Left kidney (tissue), 8 donors: ENCODE data around the gene FAM98C. TPM values are rescaled to one million over a fixed set of nuclear protein-coding genes. Genes with fewer than 3 reads are reported as not detected.
A peak's percentile ranks its signal among the peaks of the same experiment; 100 is the strongest.
"Not testable (repeated sequence)": the region's sequence is repeated elsewhere in the genome, so short reads cannot be mapped to it uniquely, and the experiment has no call there.

ENCODE experiments used
- DNase-seq: peaks from one replicate; pipeline ENCODE4 v3.0.0-alpha.2; 2013
- long read RNA-seq, 8 donors: transcript quantifications; one replicate each; lab custom pipeline, GENCODE V29; 2026
- polyA plus RNA-seq: library from polyadenylated mRNA; unstranded; fragments of 120-200 nt; gene quantifications from one replicate; pipeline ENCODE4 v1.2.1, GENCODE V29; 2013; ENCODE audit not compliant: insufficient read length

The FAM98C gene
- polyA plus RNA-seq = 13.0 TPM
- long read RNA-seq, donor 1, partial matches to known transcripts = 0 of 1 reads
- long read RNA-seq, donor 1, other reads (novel, unspliced or antisense) = 0 of 1 reads
- long read RNA-seq, donor 2, transcript FAM98C-201 (8 exons, 1,271 nt) = major isoform, 5 of 5 reads
- long read RNA-seq, donor 2, partial matches to known transcripts = 0 of 5 reads
- long read RNA-seq, donor 2, other reads (novel, unspliced or antisense) = 0 of 5 reads
- long read RNA-seq, donor 3, transcript FAM98C-201 (8 exons, 1,271 nt) = major isoform, 5 of 5 reads
- long read RNA-seq, donor 3, partial matches to known transcripts = 0 of 5 reads
- long read RNA-seq, donor 3, other reads (novel, unspliced or antisense) = 0 of 5 reads
- long read RNA-seq, donor 4 = 0 reads
- long read RNA-seq, donor 5, transcript FAM98C-201 (8 exons, 1,271 nt) = major isoform, 7 of 8 reads
- long read RNA-seq, donor 5, partial matches to known transcripts = 0 of 8 reads
- long read RNA-seq, donor 5, other reads (novel, unspliced or antisense) = 0 of 8 reads
- long read RNA-seq, donor 6, transcript FAM98C-201 (8 exons, 1,271 nt) = major isoform, 5 of 7 reads
- long read RNA-seq, donor 6, partial matches to known transcripts = 0 of 7 reads
- long read RNA-seq, donor 6, other reads (novel, unspliced or antisense) = 0 of 7 reads
- long read RNA-seq, donor 7, transcript FAM98C-201 (8 exons, 1,271 nt) = major isoform, 5 of 9 reads
- long read RNA-seq, donor 7, partial matches to known transcripts = 0 of 9 reads
- long read RNA-seq, donor 7, other reads (novel, unspliced or antisense) = 0 of 9 reads
- long read RNA-seq, donor 8, partial matches to known transcripts = 0 of 2 reads
- long read RNA-seq, donor 8, other reads (novel, unspliced or antisense) = 0 of 2 reads

DNA sequence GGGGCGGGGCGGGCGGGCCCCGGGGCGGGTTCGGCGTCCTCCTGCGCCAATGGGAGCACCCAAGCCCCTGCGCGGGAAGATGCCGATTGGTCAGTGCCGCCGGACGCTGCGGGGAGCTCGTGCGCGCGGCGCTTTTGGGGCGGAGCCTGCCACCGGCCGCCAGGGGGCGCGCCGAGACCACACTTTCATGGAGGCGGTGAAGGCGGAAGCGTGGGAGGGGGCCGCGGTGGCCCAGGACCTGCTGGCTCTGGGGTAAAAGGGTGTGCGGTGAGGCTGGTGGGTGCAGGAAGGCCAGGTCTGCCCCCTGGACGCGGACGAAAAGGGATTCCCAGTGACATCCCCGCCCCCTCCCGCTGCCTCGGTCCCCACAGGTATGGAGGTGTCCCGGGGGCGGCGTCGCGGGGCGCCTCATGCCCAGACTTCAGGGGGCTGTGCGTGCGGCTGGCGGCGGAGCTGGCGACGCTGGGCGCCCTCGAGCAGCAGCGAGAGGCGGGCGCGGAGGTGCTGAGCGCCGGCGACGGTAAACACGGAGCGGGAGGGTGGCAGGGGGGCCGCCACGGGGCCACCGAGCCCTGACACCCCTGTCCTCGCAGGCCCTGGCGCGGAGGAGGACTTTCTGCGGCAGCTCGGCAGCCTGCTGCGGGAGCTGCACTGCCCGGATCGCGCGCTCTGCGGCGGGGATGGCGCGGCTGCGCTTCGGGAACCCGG, at the start of gene FAM98C:
Gene FAM98C (plus strand): TSS at position 127 of the 708 bp plus-strand sequence. CDS start 61 bp downstream, at position 188.
- peak; percentile 96 for DNase-seq

DNA sequence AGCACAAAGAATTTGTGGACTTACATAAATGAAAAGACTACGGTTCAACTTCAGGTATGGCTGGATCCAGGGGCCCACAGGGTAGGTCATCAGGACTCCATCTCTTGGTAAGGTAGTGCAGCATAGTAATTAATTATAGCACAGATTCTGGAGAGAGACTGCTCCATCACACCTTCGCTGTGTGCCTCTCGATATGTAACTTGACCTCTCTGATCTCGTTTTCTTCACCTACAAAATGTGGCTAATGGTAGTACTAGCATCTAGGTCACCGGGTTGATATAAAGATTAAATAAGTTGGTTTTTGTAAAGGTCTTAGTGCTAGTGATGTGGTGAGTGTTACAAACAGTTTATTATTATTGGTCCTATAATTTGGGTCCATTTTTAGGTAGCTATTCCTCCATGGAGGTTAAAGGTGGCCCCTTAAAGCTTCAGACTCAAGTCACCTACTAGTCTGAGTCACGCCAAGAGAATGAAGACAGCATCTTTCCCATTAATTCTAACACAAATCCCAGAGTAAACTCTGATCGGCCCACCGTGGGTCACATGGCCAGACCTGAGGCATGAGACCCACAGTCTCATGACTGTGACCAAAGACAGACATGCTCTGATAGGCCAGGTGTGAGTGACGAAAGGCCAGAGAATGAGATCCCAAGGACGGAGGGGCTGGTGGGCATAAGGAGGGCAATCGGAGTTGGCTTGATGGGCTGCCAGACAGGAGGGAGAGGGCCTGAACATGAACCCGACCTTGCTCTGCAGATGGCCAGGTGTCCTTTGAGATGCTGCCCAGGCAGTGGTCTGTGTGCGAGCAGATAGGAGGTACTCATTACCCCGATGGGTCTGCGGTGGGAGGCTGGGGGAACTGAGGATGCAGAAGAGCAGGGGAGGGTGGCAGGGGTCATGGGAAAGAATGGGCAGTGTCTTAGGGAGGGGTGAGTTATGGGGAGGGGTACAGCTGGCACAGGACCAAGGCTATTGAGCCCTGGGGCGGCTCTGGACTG, 46.9 kb upstream of the FAM98C start:
- no peak for DNase-seq

DNA sequence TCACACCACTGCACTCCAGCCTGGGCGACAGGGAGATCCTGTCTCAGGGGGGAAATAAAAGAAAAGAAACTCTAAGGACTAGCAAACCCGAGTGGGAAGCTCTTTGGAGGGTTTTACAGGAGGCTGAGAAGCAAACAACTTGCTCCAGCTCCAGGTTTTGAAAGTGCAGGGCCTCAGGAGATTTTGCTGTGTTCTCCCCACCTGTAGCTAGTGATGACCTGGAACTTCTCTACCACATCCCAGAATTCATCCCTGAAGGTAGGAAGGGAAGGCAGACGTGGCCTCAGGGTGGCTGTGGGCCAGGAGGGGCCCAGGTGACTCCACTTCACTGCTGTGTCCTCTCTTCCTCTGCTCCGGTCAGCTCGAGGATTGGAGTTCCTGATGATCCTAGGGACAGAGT, 44.8 kb upstream of the FAM98C start:
- DNase-seq = no peak

DNA sequence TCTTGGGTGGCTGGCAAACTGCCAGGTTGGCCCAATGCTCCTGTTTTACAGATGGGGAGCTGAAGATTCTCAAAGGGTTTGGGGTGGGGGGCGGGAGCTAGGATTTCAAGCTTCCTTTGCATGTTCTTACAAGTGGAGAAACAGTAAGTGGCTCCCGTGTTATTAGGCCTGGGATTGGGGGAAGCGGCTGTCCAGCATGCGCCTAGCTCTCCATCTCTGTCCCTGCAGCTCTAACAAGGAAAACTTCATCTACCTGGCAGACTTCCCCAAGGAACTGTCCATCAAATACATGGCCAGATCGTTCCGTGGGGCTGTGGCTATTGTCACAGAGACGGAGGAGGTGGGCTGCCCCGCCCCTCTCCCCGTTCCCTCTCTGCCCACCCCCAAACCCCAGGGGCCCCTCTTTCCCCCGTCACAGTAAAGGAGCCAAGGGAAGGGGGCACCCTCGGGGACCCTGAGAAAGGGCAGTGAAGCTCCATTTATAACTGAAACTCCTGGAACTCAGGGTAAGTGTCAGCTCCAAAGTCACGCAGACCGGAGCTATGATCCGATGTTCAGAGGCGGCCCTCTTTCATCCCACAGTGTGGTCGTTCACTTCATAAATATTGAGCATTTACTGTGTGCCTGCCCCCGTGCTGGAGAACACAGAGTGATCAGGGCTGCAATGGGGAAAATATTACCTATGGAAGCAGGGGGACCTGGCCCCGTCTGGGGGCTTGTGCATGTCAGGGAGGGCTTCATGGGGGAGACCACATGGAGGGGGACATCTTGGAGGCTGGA, 43.5 kb upstream of the FAM98C start:
- no peak for DNase-seq

DNA sequence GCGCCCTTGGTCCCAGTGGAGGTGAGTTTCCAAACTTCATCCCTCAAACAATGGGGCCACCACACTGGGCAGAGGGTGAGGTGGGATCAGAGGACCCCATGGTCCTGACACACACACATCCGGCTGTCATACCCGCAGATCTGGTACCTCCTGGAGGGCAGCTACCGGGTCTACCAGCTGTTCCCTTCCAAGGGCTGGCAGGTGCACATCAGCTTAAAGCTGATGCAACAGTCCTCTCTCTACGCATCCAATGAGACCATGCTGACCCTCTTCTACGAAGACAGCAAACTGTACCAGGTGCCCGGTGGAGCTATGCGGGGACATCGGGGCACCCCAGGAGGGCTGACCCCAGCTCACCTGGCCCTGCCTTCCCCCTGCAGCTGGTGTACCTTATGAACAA, 42.5 kb upstream of the FAM98C start:
- DNase-seq = no peak

DNA sequence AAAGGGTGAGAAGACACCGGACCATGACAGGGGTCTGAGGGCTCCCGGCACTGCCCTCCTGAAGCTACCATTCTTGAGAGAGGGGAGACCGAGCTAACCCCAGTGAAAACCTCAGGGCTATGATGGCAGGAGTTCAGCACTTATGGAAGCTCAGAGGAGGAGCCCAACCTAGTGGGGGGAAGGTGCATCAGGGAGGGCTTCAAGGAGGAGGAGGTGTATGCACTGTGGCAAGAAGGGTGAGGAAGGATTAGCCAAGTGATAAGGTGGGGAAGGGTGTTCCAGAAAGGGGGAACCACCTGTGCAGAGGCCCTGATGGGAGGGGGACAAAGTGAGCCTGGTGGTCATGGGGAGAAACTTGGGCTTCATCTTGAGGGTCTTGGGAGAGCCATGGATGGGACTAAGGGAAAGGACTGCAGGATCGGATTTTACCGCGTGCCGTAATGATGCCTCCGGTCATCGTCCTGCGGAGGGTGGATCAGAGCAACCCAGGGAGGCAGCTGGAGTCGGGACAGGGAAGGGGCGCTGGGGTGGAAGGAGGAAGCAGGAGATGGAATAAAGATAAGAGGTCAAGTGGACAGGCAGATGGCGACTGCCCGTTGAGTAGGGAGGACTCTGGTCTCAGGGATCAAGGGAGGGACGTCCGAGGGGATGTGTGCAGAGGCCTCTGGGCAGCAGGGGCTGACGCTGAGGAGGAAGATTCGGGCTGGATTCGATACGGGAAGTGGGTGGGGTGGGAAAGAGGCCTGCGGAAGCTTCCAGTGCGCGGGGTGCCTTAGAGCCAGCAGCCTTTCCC, 41.9 kb upstream of the FAM98C start:
- DNase-seq = no peak

DNA sequence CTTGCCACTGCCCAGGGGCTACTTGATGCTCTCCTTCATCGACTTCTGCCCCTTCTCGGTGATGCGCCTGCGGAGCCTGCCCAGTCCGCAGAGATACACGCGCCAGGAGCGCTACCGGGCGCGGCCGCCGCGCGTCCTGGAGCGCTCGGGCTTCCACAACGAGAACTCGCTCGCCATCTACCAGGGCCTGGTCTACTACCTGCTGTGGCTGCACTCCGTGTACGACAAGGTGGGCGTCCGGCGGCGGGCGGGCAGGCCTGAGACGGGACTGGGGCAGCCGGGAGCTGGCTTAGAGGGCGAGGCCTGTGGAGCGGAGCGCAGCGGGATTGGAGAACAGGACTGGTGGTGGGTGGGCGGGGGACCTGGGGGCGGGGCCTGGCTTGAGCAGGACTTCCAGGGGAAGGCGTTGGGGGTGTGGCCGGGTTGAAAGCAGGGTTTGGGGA, 41.2 kb upstream of the FAM98C start:
- DNase-seq = peak; percentile 83

DNA sequence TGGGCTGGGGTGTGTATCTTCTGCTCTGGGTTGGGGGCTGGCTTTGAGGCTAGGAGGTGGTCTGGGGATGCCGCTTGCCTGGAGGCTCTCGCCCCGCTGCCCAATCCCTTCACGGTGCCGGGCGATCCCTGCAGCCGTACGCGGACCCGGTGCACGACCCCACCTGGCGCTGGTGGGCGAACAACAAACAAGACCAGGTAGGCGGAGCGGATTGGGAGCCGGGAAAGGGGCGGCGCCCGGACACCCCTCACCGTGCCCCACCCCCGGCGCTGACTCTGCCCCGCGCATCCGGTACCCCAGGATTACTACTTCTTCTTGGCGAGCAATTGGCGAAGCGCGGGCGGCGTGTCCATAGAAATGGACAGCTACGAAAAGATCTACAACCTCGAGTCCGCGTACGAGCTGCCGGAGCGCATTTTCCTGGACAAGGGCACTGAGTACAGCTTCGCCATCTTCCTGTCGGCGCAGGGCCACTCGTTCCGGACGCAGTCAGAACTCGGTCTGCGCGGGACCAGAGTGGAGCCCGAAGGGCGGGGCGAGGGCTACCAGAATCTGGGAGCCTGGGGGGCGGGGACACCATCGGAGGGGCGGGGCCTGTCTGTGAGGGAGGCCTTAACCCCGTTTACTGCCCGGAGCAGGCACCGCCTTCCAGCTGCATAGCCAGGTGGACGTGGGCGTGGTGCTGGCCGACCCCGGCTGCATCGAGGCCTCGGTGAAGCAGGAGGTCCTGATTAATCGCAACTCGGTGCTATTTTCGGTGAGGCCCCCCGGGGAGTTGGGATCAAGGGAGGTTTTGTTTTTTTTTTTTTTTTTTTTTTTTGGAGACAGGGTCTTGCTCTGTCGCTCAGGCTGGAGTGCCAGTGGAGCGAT, 40.6 kb upstream of the FAM98C start:
- peak; percentile 60 for DNase-seq

DNA sequence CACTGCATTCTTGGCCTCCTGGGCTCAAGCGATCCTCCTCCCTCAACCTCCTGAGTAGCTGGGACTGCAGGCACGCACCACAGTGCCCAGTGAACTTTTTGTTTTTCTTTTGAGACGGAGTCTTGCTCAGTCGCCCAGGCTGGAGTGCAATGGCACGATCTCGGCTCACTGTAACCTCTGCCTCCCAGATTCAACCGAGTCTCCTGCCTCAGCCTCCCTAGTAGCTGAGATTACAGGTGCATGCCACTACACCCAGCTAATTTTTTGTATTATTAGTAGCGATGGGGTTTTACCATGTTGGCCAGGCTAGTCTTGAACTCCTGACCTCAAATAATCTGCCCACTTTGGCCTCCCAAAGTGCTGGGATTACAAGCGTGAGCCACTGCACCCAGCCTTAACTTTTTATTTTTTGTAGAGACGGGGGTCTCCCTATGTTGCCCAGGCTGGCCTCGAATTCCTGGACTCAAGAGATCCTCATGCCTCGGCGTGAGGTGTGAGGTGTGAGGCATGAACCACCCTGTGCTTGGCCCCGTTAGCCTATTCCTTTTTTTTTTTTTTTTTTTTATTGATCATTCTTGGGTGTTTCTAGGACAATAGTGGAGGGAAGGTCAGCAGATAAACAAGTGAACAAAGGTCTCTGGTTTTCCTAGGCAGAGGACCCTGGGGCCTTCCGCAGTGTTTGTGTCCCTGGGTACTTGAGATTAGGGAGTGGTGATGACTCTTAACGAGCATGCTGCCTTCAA, 39.8 kb upstream of the FAM98C start:
- not testable (repeated sequence) for DNase-seq

DNA sequence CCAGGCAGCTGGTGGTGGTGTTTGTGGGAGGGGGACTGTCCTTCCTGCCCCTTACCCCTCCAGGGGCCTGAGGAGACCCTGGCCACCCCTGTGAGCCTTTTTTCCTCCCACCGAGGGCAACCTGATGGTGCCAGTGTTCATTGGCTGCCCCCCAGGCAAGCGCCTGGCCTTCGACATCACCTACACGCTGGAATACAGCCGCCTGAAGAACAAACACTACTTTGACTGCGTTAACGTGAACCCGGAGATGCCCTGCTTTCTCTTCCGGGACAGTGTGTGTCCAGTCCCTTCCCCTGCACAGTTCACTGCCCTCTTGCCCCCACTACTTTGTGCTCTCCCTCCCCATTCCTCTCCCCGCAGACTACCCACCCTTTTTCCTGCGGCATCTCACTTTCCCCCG, 35.9 kb upstream of the FAM98C start:
- no peak for DNase-seq

DNA sequence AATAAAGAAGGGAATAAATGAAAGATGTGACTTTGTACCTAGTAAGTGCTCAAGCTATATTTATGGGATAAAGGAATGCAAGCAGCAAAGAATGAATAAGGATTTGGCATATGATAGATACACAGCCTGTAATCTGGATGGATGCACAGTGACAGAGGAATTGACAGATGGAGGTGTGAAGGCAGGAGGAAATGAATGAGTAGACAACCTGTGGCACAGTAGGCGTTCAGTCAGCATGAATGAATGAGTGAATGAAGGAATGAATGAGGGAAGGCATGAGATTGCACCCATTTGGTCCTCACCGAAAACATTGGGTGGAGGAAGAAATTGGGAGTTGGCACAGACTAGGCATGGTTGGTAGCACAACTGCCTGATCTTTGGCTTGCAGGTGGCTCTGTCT, 33.3 kb upstream of the FAM98C start:
- DNase-seq = no peak

DNA sequence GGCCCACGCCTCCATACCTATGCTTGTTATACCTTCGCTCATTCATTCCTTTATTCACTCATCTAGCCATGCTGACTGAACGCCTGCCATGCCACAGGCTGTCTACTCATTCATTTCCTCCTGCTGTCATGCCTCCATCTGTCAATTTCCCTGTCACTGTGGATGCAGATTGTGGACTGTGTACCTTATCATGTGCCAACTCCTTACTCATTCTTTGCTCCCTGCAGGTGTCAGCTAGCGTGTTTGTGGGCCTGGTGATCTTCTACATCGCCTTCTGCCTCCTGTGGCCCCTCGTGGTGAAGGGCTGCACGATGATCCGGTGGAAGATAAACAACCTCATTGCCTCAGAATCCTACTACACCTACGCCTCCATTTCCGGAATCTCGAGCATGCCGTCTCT, 32.6 kb upstream of the FAM98C start:
- no peak for DNase-seq

DNA sequence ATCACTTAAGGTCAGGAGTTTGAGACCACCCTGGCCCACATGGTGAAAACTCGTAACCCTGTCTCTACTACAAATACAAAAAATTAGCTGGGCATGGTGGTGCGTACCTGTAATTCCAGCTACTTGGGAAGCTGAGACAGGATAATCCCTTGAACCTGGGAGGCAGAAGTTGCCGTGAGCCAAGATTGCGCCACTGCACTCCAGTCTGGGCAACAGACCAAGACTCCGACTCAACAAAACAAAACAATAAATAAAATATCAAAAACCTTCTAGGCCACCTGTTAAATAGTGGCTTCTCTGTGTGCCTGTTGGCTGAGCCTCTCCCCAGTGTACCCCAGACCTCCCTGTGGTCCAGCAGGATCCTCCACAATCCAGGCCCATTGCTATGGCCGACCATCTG, 31.8 kb upstream of the FAM98C start:
- no peak for DNase-seq

DNA sequence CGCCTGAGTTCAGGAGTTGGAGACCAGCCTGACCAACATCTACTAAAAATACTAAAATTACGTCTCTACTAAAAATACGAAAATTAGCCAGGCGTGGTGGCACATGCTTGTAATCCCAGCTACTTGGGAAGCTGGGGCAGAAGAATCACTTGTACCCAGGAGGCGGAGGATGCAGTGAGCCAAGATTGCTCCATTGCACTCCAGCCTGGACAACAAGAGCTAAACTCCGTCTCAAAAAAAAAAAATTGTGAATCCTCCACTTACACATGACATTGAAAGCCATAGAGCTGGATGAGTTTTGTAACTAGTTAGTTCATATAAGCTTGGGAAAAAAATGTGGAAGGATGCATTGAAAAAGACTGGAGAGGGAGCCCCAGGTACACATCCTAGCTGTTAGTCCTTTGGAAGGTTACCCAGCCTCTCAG, 29.0 kb upstream of the FAM98C start:
- DNase-seq = no peak

DNA sequence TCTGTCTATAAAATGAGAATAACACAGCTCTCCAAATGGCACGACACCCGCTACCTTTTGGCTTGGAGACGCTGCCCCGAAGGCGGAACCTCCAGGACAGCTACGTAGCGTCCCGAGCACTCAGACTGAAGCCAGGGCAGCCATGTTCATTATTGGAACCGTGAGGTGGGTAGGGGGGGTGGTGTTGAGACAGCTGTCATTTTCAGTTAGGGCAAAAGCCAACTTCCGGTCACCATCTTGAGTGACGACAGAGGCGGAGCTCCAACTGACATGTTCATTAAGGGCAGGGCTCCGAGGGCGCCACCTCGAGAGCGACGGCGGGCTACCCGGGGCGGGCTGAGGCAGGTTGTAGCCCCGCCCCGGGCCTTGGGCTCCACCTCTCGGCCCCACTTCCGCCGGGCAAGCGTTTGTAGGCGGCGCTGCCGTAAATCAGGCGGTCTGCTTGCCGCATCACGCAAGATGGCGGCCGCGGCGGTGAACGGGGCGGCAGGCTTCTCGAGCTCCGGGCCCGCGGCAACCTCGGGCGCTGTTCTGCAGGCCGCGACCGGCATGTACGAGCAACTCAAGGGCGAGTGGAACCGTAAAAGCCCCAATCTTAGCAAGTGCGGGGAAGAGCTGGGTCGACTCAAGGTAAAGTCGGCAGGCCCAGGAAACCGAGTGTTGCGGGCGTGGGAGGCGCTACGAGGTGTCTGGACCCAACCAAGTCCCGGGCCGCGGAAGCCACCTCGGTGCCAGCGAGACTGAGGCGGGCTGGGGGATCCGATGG, 28.4 kb upstream of the FAM98C start, which contains the start of gene PSMD8:
Gene PSMD8 (plus strand): TSS at position 240 of the 766 bp plus-strand sequence. CDS start 31 bp downstream, at position 271.
- peak; percentile 98 for DNase-seq

DNA sequence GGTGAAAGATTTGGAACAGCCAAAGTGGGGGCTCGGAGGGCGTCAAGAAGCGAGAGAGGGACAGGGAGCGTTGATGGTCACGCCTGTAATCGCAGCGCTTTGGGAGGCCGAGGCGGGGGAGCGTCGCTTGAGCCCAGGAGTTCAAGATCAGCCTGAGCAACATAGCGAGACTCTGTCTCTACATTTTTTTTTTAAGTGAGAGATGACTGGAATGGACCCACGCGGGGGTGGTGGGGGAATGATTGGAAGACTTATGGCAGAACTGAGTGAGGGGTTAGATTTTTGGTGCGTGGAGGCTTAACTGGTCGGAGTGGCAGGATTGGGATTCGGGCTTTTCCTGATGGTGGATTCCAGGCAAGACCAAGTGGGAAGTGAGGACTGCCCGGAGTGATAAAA, 27.8 kb upstream of the FAM98C start:
- no peak for DNase-seq

DNA sequence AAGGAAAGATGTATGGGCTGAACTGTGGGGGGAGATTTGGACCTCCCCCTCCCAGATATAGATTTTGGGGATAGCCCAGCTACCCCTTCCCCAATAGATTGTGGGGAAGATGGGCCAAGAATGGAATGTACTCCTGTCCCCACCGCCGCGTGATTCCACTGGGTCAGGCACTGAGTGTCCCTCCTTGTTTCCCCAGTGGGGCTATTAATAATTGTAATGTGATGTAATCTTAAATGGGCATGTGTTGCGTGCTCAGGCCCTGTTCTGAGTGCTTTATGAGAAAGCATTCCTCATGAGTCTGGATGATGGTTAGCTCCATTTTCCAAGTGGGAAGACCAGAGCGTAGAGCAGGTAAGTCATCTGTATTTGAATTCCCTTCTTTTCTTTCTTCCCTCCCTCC, 27.1 kb upstream of the FAM98C start:
- no peak for DNase-seq
